ENCODE data around the gene HACD3. TPM values are rescaled to one million over a fixed set of nuclear protein-coding genes. Genes with fewer than 3 reads are reported as not detected.

Gene HACD3
- total and polyA plus RNA-seq, 2 of the 13 experiments (the other 11 are each of a cell fraction or from before 2014, with no cell fraction given) = 73.6 to 161 TPM

- no peak for TF ChIP-seq ZNF800 (CRISPR knock-in tag; IDR thresholded peaks at IDR 0.05)
- peak; percentile 89; the same call in 1 of the 2 replicates for TF ChIP-seq ZNF552 (CRISPR knock-in tag; IDR thresholded peaks at IDR 0.05; ENCODE audit: borderline replicate concordance)
- TF ChIP-seq KDM6A (CRISPR knock-in tag; IDR thresholded peaks at IDR 0.05; ENCODE audit: low read depth) = 0 out of 2 replicates have a peak, but pooled peaks have one; percentile 37
- TF ChIP-seq ZNF784 (CRISPR knock-in tag; IDR thresholded peaks at IDR 0.05; ENCODE audit: borderline replicate concordance) = peak; percentile 89; the same call in 1 of the 2 replicates
- no peak for TF ChIP-seq ZNF432 (CRISPR knock-in tag; IDR thresholded peaks at IDR 0.05; ENCODE audit: borderline replicate concordance)
- peak; percentile 95 for TF ChIP-seq ZSCAN9 (CRISPR knock-in tag; IDR thresholded peaks at IDR 0.05; ENCODE audit: borderline replicate concordance)
- no peak for TF ChIP-seq ZFP62 (CRISPR knock-in tag; IDR thresholded peaks at IDR 0.05)
- peak; percentile 19 for TF ChIP-seq ZNF563 (CRISPR knock-in tag; IDR thresholded peaks at IDR 0.05)
- TF ChIP-seq NFIC (IDR thresholded peaks at IDR 0.05; ENCODE audit: low read length) = no peak
- TF ChIP-seq TCF7 (IDR thresholded peaks at IDR 0.05; ENCODE audit: low read depth) = no peak
- no peak; the same call in none of the 2 replicates for TF ChIP-seq ZBTB44 (CRISPR knock-in tag; IDR thresholded peaks at IDR 0.05)
- no peak for TF ChIP-seq ZNF674 (CRISPR knock-in tag; IDR thresholded peaks at IDR 0.05; ENCODE audit: low read depth)
- peak; percentile 76 for TF ChIP-seq ESRRA (CRISPR knock-in tag; IDR thresholded peaks at IDR 0.05; ENCODE audit: low read depth)
- peak; percentile 83 for TF ChIP-seq GTF3A (CRISPR knock-in tag; conservative IDR thresholded peaks at IDR 0.05)
- TF ChIP-seq RAD21 (CRISPR knock-in tag; IDR thresholded peaks at IDR 0.05) = peak; percentile 70
- TF ChIP-seq LRRFIP1 (CRISPR knock-in tag; conservative IDR thresholded peaks at IDR 0.05) = no peak
- TF ChIP-seq ZNF709 (CRISPR knock-in tag; IDR thresholded peaks at IDR 0.05) = peak; percentile 15; the same call in 1 of the 2 replicates
- TF ChIP-seq ZNF329 (CRISPR knock-in tag; IDR thresholded peaks at IDR 0.05; ENCODE audit: low read depth) = peak; percentile 71; the same call in 1 of the 2 replicates
These were observed 80.8 kb downstream of the HACD3 start, which contains the start of gene INTS14 (continued) for GRCh38 chr15:65610871-65611718.

Measured in HepG2 (cell line).